MM.1S (cell line): ENCODE measurements around the gene SENP6.

Experiments
- CTCF ChIP-seq: fragments of 300-600 bp; sonication (generic); IDR thresholded peaks from 2 replicates; pipeline ENCODE4 v1.5.1; 2016; ENCODE audit warnings: antibody characterized with exemption, low read length, mixed read lengths
- EZH2 ChIP-seq: fragments of 300-600 bp; sonication (generic); optimal IDR thresholded peaks from 2 replicates; pipeline ENCODE3; 2017; ENCODE audit warnings: low read depth, mild to moderate bottlenecking, antibody characterized with exemption, low read length, mixed read lengths

- TF ChIP-seq CTCF (no peak), EZH2 (no peak)
Measured at GRCh38 chr6:75581231-75581630, 20.4 kb upstream of the SENP6 start.
